PC-9 (cell line): Measurements from ENCODE around the gene IGSF8. TPM values are rescaled to one million over a fixed set of nuclear protein-coding genes. Genes with fewer than 3 reads are reported as not detected.
A peak's percentile ranks its signal among the peaks of the same experiment; 100 is the strongest.

Experiments
- BruUV-seq: library from RNA; stranded (reverse); fragments of 400-500 nt; replicated peaks from 2 replicates; lab custom pipeline; 2021; lab: Mats Ljungman, UMichigan
- CTCF ChIA-PET: fragments of 300-600 bp; sonication (Branson Sonifier 250); formaldehyde crosslinking; loops from one replicate; lab custom pipeline; 2022; ENCODE audit warnings: antibody characterized with exemption; lab: Charles Lee
- POLR2A ChIA-PET: fragments of 300-600 bp; sonication (Branson Sonifier 250); formaldehyde crosslinking; loops from one replicate; lab custom pipeline; 2022; ENCODE audit warnings: antibody characterized with exemption; ENCODE audit not compliant: unreplicated experiment; lab: Charles Lee
- DNase-seq, 2 experiments: peaks; one replicate each; pipeline versions ENCODE4 v3.0.0 to v3.0.0-alpha.2; 2015 to 2022; ENCODE audit warnings: mixed read lengths in 1 of 2
- H2AFZ ChIP-seq: fragments of 200-600 bp; sonication (generic); 2 replicates; pipeline ENCODE4 v1.8.1; 2017; ENCODE audit warnings: antibody characterized with exemption
- H3F3A ChIP-seq: fragments of 200-600 bp; sonication (generic); 2 replicates; pipeline ENCODE4 v1.8.1; 2017; ENCODE audit warnings: antibody characterized with exemption, mild to moderate bottlenecking, low read depth; ENCODE audit not compliant: insufficient read depth
- H3K27ac ChIP-seq: fragments of 200-600 bp; sonication (generic); 2 replicates; pipeline ENCODE4 v1.6.1; 2016; ENCODE audit warnings: mixed run types
- H3K27me3 ChIP-seq: fragments of 200-600 bp; sonication (generic); 2 replicates; pipeline ENCODE4 v1.6.1; 2016; ENCODE audit warnings: low read depth, mixed run types; ENCODE audit not compliant: insufficient read depth
- H3K36me3 ChIP-seq: fragments of 200-600 bp; sonication (generic); 2 replicates; pipeline ENCODE4 v1.6.1; 2016; ENCODE audit warnings: low read depth, mixed run types
- H3K4me1 ChIP-seq: fragments of 200-600 bp; sonication (generic); replicated peaks from 2 replicates; pipeline ENCODE4 v1.6.1; 2016; ENCODE audit warnings: mixed run types; ENCODE audit not compliant: insufficient read depth
- H3K4me2 ChIP-seq: fragments of 200-600 bp; sonication (generic); 2 replicates; pipeline ENCODE4 v1.6.1; 2017; ENCODE audit warnings: mixed run types
- H3K4me3 ChIP-seq: fragments of 200-600 bp; sonication (generic); 2 replicates; pipeline ENCODE4 v1.6.1; 2016; ENCODE audit warnings: mixed run types
- H3K79me2 ChIP-seq: fragments of 200-600 bp; sonication (generic); 2 replicates; pipeline ENCODE4 v1.6.1; 2017; ENCODE audit warnings: low read depth, mixed run types
- H3K9me2 ChIP-seq: fragments of 200-600 bp; sonication (generic); 2 replicates; pipeline ENCODE4 v1.8.1; 2017; ENCODE audit warnings: mild to moderate bottlenecking; ENCODE audit not compliant: insufficient read depth
- H3K9me3 ChIP-seq: fragments of 200-600 bp; sonication (generic); 2 replicates; pipeline ENCODE4 v1.8.1; 2016; ENCODE audit warnings: low read depth; ENCODE audit not compliant: insufficient read depth
- H4K20me1 ChIP-seq: fragments of 200-600 bp; sonication (generic); 2 replicates; pipeline ENCODE4 v1.8.1; 2017; ENCODE audit not compliant: insufficient read depth
- EZH2 ChIP-seq: fragments of 200-600 bp; sonication (generic); IDR thresholded peaks from 2 replicates; pipeline ENCODE4 v1.8.0; 2017; ENCODE audit warnings: antibody characterized with exemption, low read depth
- intact Hi-C: fragments of 100-400 bp; cut with micrococcal nuclease; formaldehyde crosslinking; loops from one replicate; pipeline ENCODE4 v1.10.0; 2022; ENCODE audit not compliant: unreplicated experiment
- total RNA-seq: library from RNA; stranded (reverse); gene quantifications from 2 replicates; pipeline ENCODE4 v1.2.3, GENCODE V29; 2021
- TF ChIP-seq, protein P1 (sequence below): fragments of 200-600 bp; sonication (generic); conservative IDR thresholded peaks from 2 replicates; pipeline ENCODE4 v1.6.1; 2017; ENCODE audit warnings: mixed run types, antibody characterized with exemption, mild to moderate bottlenecking, moderate library complexity

Gene IGSF8
- total RNA-seq, 1 experiment from 2014 or later: 27.4 TPM

DNA sequence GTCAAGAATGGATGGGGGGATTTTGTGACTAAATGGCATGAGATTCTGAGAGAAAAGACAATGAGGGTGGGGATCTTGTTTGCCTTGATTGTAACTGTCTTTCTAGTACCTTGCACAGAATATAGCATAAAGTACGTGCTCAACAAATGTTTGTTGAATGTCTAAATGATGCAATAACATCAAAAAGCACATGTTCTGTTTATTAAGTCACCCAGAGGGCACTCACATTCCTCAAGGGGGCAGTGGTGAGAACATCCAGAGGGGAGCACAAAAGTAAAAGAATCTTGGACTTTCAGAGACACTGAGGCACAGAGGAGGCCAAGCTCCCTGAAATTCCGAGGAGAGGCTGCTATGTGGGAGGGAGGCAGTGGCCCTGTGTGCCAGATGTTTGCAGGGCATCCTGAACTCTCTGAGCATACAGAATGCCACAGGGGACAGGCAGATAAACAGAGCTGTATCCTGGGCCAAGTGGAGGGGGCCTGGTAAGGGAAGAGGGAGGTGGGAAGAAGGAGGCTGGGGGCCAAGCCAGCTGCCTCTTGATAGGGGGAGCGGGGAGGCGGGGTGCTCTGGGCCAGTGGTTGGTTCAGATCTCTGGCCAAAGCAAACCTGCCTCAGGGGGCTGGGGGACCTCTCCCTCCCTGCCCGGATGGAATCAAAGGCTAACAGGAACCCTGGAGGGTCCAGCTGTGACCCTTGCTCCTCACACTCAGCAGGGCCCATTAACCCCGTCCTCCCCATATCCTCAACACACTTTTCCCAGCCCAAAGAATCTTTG lies 10.7 kb upstream of the IGSF8 start:
- Histone ChIP-seq H3K27ac (peak overlapping the region; percentile 18), H3K4me2 (peak overlapping the region; percentile 48), H3F3A (peaks cover 10% of the 10 kb centered on the region; the same call in 1 of the 2 replicates), H3K36me3 (no peaks in the 10 kb centered on the region), H3K27me3 (no peaks in the 10 kb centered on the region), H3K9me2 (no peaks in the 10 kb centered on the region), H4K20me1 (no peaks in the 10 kb centered on the region), H3K9me3 (no peaks in the 10 kb centered on the region), H3K4me3 (no peak overlapping the region), H3K4me1 (peaks cover 25% of the 10 kb centered on the region), H3K79me2 (no peaks in the 10 kb centered on the region), H2AFZ (peak overlapping the region; percentile 45)
- intact Hi-C loops: no loop called here
- DNase-seq: peak in 1 of 2 experiments; percentile 51
- TF ChIP-seq, protein P1, sequence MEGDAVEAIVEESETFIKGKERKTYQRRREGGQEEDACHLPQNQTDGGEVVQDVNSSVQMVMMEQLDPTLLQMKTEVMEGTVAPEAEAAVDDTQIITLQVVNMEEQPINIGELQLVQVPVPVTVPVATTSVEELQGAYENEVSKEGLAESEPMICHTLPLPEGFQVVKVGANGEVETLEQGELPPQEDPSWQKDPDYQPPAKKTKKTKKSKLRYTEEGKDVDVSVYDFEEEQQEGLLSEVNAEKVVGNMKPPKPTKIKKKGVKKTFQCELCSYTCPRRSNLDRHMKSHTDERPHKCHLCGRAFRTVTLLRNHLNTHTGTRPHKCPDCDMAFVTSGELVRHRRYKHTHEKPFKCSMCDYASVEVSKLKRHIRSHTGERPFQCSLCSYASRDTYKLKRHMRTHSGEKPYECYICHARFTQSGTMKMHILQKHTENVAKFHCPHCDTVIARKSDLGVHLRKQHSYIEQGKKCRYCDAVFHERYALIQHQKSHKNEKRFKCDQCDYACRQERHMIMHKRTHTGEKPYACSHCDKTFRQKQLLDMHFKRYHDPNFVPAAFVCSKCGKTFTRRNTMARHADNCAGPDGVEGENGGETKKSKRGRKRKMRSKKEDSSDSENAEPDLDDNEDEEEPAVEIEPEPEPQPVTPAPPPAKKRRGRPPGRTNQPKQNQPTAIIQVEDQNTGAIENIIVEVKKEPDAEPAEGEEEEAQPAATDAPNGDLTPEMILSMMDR: peak; percentile 69; the same call in 1 of the 2 replicates
- TF ChIP-seq EZH2: no peak
- CTCF ChIA-PET: interaction anchor here (0.5 to 1.5 kb wide), 4 partner anchors 16 to 1121 kb away, joined by 3 to 9 read pairs (median 4); no protein-coding TSS in a partner anchor
- BruUV-seq: no TSS peak
- POLR2A ChIA-PET: no interaction called here

- Histone ChIP-seq H3F3A (peaks cover 10% of the 10 kb centered on the region; the same call in 1 of the 2 replicates), H3K9me3 (no peaks in the 10 kb centered on the region), H3K4me1 (peaks cover 25% of the 10 kb centered on the region), H4K20me1 (no peaks in the 10 kb centered on the region), H3K4me2 (no peak overlapping the region), H3K4me3 (no peak overlapping the region), H3K27ac (no peak overlapping the region), H3K36me3 (no peaks in the 10 kb centered on the region), H3K79me2 (no peaks in the 10 kb centered on the region), H3K9me2 (no peaks in the 10 kb centered on the region), H2AFZ (no peak overlapping the region), H3K27me3 (no peaks in the 10 kb centered on the region)
- intact Hi-C loops: no loop called here
- BruUV-seq: no TSS peak
- ChIA-PET POLR2A (interaction anchor here (0.6 kb wide), 1 partner anchor 67 kb away, joined by 4 read pairs; no protein-coding TSS in a partner anchor), CTCF (no interaction called here)
- no peak for DNase-seq
- TF ChIP-seq, protein P1: no peak
- no peak for TF ChIP-seq EZH2
Measured at GRCh38 chr1:160107512-160107911, 9.1 kb upstream of the IGSF8 start.

- H4K20me1 ChIP-seq: no peaks in the 10 kb centered on the region
- CTCF ChIA-PET: no interaction called here
- H3K4me2 ChIP-seq: no peak overlapping the region
- H3K9me2 ChIP-seq: no peaks in the 10 kb centered on the region
- no peaks in the 10 kb centered on the region for H3K79me2 ChIP-seq
- peaks cover 27% of the 10 kb centered on the region for H3K4me1 ChIP-seq
- no peak for DNase-seq
- H3K9me3 ChIP-seq: no peaks in the 10 kb centered on the region
- H3F3A ChIP-seq: peaks cover 12% of the 10 kb centered on the region; the same call in 1 of the 2 replicates
- H2AFZ ChIP-seq: no peak overlapping the region
- H3K27ac ChIP-seq: no peak overlapping the region
- H3K27me3 ChIP-seq: no peaks in the 10 kb centered on the region
- no peaks in the 10 kb centered on the region for H3K36me3 ChIP-seq
- POLR2A ChIA-PET: no interaction called here
- no TSS peak for BruUV-seq
- TF ChIP-seq, protein P1: no peak
- TF ChIP-seq EZH2: no peak
- intact Hi-C loops: no loop called here
- H3K4me3 ChIP-seq: no peak overlapping the region
Measured at GRCh38 chr1:160105155-160105554, 6.7 kb upstream of the IGSF8 start.
